Middle frontal gyrus (tissue), 1 donor: ENCODE results near the gene S100A10.

Experiments used
- DNase-seq: peaks from one replicate; pipeline ENCODE4 v3.0.0-alpha.2; 2015; ENCODE audit warnings: low spot score; ENCODE audit errors: extremely low spot score

S100A10 gene

GRCh38 chr1:151964510-151964909, 29.1 kb downstream of the S100A10 start:
- DNase-seq = no peak

GRCh38 chr1:151963288-151963687, 30.4 kb downstream of the S100A10 start:
- DNase-seq = no peak

GRCh38 chr1:151961833-151962232, 31.8 kb downstream of the S100A10 start:
- DNase-seq = no peak

GRCh38 chr1:151960780-151961513, 32.7 kb downstream of the S100A10 start:
- no peak for DNase-seq

GRCh38 chr1:151958959-151959358, 34.7 kb downstream of the S100A10 start:
- no peak for DNase-seq

- DNase-seq = no peak
These were observed 36.6 kb downstream of the S100A10 start for GRCh38 chr1:151956957-151957497.

GRCh38 chr1:151953409-151954094, 40.1 kb downstream of the S100A10 start:
- no peak for DNase-seq

GRCh38 chr1:151952811-151953210, 40.8 kb downstream of the S100A10 start:
- DNase-seq = no peak

GRCh38 chr1:151949371-151950193, 44.1 kb downstream of the S100A10 start:
- DNase-seq = no peak

GRCh38 chr1:151948506-151948905, 45.2 kb downstream of the S100A10 start:
- no peak for DNase-seq

GRCh38 chr1:151947140-151947539, 46.5 kb downstream of the S100A10 start:
- no peak for DNase-seq

- no peak for DNase-seq
These were observed 47.6 kb downstream of the S100A10 start for GRCh38 chr1:151945725-151946722.

GRCh38 chr1:151944857-151945575, 48.6 kb downstream of the S100A10 start:
- no peak for DNase-seq

GRCh38 chr1:151944126-151944856, 49.4 kb downstream of the S100A10 start:
- DNase-seq = no peak

GRCh38 chr1:151943591-151943990, 50.1 kb downstream of the S100A10 start:
- DNase-seq = no peak

GRCh38 chr1:151942882-151943281, 50.8 kb downstream of the S100A10 start:
- no peak for DNase-seq

GRCh38 chr1:151940541-151940940, 53.1 kb downstream of the S100A10 start:
- DNase-seq = no peak

GRCh38 chr1:151939779-151940178, 53.9 kb downstream of the S100A10 start:
- no peak for DNase-seq

GRCh38 chr1:151939141-151939540, 54.5 kb downstream of the S100A10 start:
- DNase-seq = no peak
